ENCODE data around the gene PTPRM.
A peak's percentile ranks its signal among the peaks of the same experiment; 100 is the strongest.

PTPRM gene

DNA sequence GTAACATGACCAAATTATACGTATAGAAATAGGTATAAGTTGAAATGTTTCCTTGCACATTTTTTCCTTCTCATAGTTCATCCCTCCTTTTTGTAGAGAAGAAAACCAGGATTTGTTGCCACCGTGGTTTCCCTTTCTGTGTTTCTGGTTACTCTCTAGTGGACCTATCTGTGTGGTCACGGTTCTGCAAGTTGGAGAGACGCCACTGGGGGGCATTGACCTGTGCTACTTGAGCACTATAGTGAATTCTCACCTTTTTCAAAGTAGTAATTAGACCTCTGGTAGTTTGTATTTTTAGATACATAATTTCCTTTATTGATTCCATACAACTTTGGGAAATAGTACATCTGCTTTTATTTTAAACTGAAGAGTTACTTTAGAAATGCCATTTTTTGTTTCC, 444.8 kb downstream of the PTPRM start:
- Histone ChIP-seq H4K20me1 (ENCODE audit: insufficient read depth, low read length, poor library complexity, severe bottlenecking) (no peaks in the 10 kb centered on the region), H3K9me2 (replicated peaks; ENCODE audit: low read depth, low read length) (no peaks in the 10 kb centered on the region), H3K4me3 (ENCODE audit: low read length, poor library complexity, severe bottlenecking) (no peak overlapping the region), H2AFZ (ENCODE audit: low read length) (no peak overlapping the region), H3K4me2 (ENCODE audit: low read depth, low read length, poor library complexity, severe bottlenecking) (no peak overlapping the region), H3F3A (ENCODE audit: low read depth) (no peaks in the 10 kb centered on the region), H3K79me2 (ENCODE audit: insufficient read depth, low read length) (no peaks in the 10 kb centered on the region), H3K27me3 (ENCODE audit: insufficient read depth, low read length, poor library complexity, severe bottlenecking) (no peaks in the 10 kb centered on the region), H3K36me3 (ENCODE audit: insufficient read depth, low read length) (no peaks in the 10 kb centered on the region), H3K9me3 (ENCODE audit: insufficient read depth, low read depth, low read length) (0 out of 2 replicates have a peak, but pooled peaks cover 2% of the 10 kb centered on the region), H3K4me1 (ENCODE audit: insufficient read depth, low read length, poor library complexity, severe bottlenecking) (no peaks in the 10 kb centered on the region), H3K9ac (ENCODE audit: low read depth, low read length, poor library complexity, severe bottlenecking) (no peak overlapping the region)
- peak; percentile 29 for TF ChIP-seq CTCF (conservative IDR thresholded peaks at IDR 0.05; ENCODE audit: low read length)
- no peak for TF ChIP-seq EZH2phosphoT487 (IDR thresholded peaks at IDR 0.05; ENCODE audit: borderline replicate concordance)

DNA sequence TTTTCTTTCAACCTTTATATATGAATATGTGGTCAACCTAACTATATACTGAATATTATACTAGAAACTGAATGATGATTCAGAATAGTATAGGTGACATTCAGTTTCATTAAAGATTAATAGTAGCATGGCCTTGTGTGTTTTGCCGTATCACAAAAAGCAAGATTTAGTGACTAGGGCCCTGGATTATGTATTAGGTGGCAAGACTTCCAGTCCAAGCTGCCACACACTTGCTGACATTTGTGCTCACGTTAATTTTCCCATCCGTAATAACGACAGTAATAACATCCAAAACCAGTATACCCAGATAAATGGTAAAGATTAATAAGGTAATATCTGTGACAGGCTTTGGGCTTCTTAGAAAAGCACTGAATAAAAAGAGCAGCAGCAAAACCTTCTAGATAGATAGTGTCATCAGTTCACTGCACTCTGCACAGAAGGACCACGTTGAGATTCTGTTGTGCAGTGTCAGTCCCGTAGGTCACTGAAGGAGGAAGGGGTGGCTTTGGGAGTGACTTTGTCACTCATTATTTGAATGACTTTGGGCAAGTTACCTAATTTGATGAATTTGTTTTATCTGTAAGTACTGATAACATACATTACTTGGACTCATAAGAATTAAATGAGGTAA, 451.7 kb downstream of the PTPRM start:
- H2AFZ ChIP-seq (ENCODE audit: low read length) = no peak overlapping the region
- H3K79me2 ChIP-seq (ENCODE audit: insufficient read depth, low read length) = no peaks in the 10 kb centered on the region
- no peaks in the 10 kb centered on the region for H3K36me3 ChIP-seq (ENCODE audit: insufficient read depth, low read length)
- no peak overlapping the region for H3K9ac ChIP-seq (ENCODE audit: low read depth, low read length, poor library complexity, severe bottlenecking)
- no peak overlapping the region for H3K4me2 ChIP-seq (ENCODE audit: low read depth, low read length, poor library complexity, severe bottlenecking)
- no peaks in the 10 kb centered on the region for H4K20me1 ChIP-seq (ENCODE audit: insufficient read depth, low read length, poor library complexity, severe bottlenecking)
- no peak for TF ChIP-seq EZH2phosphoT487 (IDR thresholded peaks at IDR 0.05; ENCODE audit: borderline replicate concordance)
- no peak for TF ChIP-seq CTCF (conservative IDR thresholded peaks at IDR 0.05; ENCODE audit: low read length)
- no peak overlapping the region for H3K4me3 ChIP-seq (ENCODE audit: low read length, poor library complexity, severe bottlenecking)
- H3K9me3 ChIP-seq (ENCODE audit: insufficient read depth, low read depth, low read length) = no peaks in the 10 kb centered on the region
- H3K9me2 ChIP-seq (replicated peaks; ENCODE audit: low read depth, low read length) = no peaks in the 10 kb centered on the region
- H3F3A ChIP-seq (ENCODE audit: low read depth) = no peaks in the 10 kb centered on the region
- no peaks in the 10 kb centered on the region for H3K4me1 ChIP-seq (ENCODE audit: insufficient read depth, low read length, poor library complexity, severe bottlenecking)
- no peaks in the 10 kb centered on the region for H3K27me3 ChIP-seq (ENCODE audit: insufficient read depth, low read length, poor library complexity, severe bottlenecking)

DNA sequence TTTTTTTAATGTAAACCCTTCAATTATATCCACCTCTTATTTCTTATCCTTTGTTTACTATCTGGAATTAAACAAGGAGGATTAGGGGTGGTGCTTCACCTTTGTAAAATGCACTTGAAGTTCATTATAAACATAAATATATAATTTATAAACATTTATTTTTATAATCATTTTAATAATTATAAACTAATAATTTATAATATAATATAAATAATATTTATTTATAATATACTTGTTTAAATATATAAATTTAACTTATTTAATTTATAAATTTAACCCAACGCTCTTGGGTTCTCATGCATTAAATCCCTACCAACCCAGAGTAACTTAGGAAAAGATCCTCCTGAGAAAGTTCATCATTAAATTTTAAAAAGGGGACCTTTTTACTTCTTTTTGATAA, 452.5 kb downstream of the PTPRM start:
- Histone ChIP-seq H3K4me1 (ENCODE audit: insufficient read depth, low read length, poor library complexity, severe bottlenecking) (no peaks in the 10 kb centered on the region), H3K9ac (ENCODE audit: low read depth, low read length, poor library complexity, severe bottlenecking) (no peak overlapping the region), H3K36me3 (ENCODE audit: insufficient read depth, low read length) (no peaks in the 10 kb centered on the region), H3K27me3 (ENCODE audit: insufficient read depth, low read length, poor library complexity, severe bottlenecking) (no peaks in the 10 kb centered on the region), H3K9me3 (ENCODE audit: insufficient read depth, low read depth, low read length) (no peaks in the 10 kb centered on the region), H4K20me1 (ENCODE audit: insufficient read depth, low read length, poor library complexity, severe bottlenecking) (no peaks in the 10 kb centered on the region), H3K4me2 (ENCODE audit: low read depth, low read length, poor library complexity, severe bottlenecking) (no peak overlapping the region), H3K4me3 (ENCODE audit: low read length, poor library complexity, severe bottlenecking) (no peak overlapping the region), H3K79me2 (ENCODE audit: insufficient read depth, low read length) (no peaks in the 10 kb centered on the region), H3K9me2 (replicated peaks; ENCODE audit: low read depth, low read length) (no peaks in the 10 kb centered on the region), H3F3A (ENCODE audit: low read depth) (no peaks in the 10 kb centered on the region), H2AFZ (ENCODE audit: low read length) (no peak overlapping the region)
- TF ChIP-seq EZH2phosphoT487 (IDR thresholded peaks at IDR 0.05; ENCODE audit: borderline replicate concordance) = no peak
- no peak for TF ChIP-seq CTCF (conservative IDR thresholded peaks at IDR 0.05; ENCODE audit: low read length)

All from Loucy (cell line).